Measurements from ENCODE around the gene ARHGEF28.
A peak's percentile ranks its signal among the peaks of the same experiment; 100 is the strongest.

The ARHGEF28 gene

DNA sequence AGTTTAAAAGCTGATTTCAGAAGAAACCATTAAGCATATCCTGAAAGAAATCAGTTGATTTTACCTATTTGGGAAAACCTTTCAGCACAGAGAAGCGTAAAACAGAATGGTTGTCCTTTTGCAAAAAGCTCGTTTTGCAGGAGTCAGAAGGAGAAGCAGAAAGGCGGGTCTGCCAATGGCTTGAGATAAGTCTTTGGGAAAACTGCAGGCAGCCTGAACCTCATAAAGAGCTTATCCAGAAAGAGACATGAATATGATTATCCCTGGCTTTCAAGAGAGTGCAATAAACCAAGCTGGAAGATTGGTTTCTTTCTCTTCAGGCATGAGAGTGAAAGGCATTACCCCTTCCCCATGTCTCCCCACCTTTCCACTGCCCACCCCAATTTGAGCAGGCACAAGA is 353.3 kb downstream of the ARHGEF28 start:
- FAIRE-seq, result peak; percentile 64

DNA sequence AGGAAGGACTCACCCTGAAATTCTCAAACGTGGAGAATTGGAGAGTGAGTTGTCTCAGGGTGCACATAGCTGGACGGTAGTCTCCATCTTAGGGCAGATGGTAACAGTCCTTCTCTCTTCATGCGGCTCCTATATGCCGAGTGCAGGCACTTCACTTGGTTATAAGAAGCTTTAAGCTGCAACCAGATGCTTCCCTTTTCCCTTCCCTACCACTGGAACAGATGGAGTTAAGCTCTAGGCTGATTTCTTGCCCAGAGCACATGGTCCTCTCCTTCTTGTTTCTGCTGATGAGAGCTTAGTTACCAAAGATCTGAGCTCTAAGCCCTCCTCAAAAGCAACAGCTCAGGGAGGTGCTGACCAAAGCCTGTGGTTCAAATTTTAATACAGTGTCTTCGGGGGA is 355.7 kb downstream of the ARHGEF28 start:
- FAIRE-seq (peak; percentile 84), DNase-seq (ENCODE audit: insufficient read length, low spot score) (no peak)
- TF ChIP-seq, protein P1, sequence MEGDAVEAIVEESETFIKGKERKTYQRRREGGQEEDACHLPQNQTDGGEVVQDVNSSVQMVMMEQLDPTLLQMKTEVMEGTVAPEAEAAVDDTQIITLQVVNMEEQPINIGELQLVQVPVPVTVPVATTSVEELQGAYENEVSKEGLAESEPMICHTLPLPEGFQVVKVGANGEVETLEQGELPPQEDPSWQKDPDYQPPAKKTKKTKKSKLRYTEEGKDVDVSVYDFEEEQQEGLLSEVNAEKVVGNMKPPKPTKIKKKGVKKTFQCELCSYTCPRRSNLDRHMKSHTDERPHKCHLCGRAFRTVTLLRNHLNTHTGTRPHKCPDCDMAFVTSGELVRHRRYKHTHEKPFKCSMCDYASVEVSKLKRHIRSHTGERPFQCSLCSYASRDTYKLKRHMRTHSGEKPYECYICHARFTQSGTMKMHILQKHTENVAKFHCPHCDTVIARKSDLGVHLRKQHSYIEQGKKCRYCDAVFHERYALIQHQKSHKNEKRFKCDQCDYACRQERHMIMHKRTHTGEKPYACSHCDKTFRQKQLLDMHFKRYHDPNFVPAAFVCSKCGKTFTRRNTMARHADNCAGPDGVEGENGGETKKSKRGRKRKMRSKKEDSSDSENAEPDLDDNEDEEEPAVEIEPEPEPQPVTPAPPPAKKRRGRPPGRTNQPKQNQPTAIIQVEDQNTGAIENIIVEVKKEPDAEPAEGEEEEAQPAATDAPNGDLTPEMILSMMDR (IDR thresholded peaks at IDR 0.05; ENCODE audit: insufficient read depth, missing control alignments), result no peak

More for the DNA sequence above, 353.3 kb downstream of the ARHGEF28 start:
- DNase-seq (ENCODE audit: insufficient read length, low spot score), result peak; percentile 26
- TF ChIP-seq, protein P1 (IDR thresholded peaks at IDR 0.05; ENCODE audit: insufficient read depth, missing control alignments), result no peak

DNA sequence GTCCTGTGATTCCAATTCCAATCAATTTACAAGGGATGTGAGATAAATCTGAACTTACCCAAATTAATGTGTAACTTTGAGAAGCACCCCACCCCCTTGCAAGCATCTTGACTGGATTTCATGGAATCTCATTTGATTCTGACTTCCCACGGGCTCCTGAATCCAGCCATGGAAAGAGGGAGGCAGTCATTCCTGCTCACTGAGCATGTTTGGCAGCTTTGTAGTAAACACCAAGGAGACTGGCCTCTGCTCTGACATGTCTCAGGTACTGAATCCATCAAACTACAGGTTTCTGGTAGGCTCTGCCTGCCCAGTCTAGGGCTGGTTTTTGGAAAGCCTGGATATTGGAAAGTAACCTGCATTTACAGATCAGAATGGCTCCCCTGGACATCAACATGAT is 357.6 kb downstream of the ARHGEF28 start:
- TF ChIP-seq, protein P1 (IDR thresholded peaks at IDR 0.05; ENCODE audit: insufficient read depth, missing control alignments), result no peak
- DNase-seq (ENCODE audit: insufficient read length, low spot score) (no peak), FAIRE-seq (no peak)

DNA sequence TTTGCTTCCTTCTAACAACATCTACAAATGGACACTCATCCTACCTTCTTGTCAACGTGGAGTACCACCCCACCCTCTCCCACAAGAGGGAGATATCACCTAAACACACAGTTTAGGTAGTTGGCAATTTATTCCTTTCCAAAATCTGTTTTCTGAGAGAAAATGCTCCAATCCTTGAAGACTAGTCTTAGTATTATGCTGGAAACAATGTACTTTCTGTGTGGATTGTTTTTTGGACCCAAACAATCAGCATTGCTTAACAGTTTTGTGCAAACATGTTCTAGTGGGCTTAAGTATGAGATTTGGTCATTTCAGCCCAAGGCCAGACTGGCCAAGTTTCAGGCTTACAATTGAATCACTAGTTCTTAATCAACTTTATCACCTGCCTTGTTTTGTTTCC is 359.1 kb downstream of the ARHGEF28 start:
- TF ChIP-seq, protein P1 (IDR thresholded peaks at IDR 0.05; ENCODE audit: insufficient read depth, missing control alignments), result peak; percentile 19
- DNase-seq (ENCODE audit: insufficient read length, low spot score) (no peak), FAIRE-seq (no peak)

DNA sequence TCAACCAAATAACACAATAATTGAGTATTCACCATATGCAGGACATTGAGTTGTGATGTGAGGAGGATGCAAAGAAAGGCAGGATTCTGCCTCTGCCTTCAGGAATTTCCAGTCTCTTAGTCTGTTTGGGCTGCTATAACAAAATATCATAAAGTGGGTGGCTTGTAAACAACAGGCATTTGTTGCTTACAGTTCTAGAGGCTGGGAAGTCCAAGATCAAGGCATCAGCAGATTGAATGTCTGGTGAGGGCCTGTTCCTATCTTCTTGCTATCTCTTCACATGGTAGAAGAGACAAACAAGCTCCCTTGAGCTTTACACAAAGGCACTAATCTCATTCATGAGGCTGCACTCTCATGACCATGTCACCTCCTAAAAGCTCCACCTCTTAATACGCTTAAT is 360.7 kb downstream of the ARHGEF28 start:
- FAIRE-seq, result no peak
- no peak for DNase-seq (ENCODE audit: insufficient read length, low spot score)
- TF ChIP-seq, protein P1 (IDR thresholded peaks at IDR 0.05; ENCODE audit: insufficient read depth, missing control alignments), result no peak

DNA sequence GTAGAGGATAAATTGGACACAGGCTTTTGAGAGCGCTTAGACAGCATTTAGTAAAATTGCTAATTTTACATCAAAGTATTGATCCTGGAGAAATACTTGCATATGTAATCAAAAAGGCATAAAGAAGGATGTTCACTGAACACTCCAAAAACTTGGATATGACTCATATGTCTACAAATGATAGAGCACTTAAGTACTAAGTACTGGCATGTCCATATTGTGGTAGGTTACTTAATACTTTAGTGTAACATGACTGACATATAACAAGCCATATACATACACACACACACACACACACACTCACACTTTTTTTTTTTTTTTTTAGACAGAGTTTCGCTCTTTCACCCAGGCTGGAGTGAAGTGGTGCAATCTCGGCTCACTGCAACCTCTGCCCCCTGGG is 361.9 kb downstream of the ARHGEF28 start:
- peak; percentile 35 for FAIRE-seq
- no peak for DNase-seq (ENCODE audit: insufficient read length, low spot score)

DNA sequence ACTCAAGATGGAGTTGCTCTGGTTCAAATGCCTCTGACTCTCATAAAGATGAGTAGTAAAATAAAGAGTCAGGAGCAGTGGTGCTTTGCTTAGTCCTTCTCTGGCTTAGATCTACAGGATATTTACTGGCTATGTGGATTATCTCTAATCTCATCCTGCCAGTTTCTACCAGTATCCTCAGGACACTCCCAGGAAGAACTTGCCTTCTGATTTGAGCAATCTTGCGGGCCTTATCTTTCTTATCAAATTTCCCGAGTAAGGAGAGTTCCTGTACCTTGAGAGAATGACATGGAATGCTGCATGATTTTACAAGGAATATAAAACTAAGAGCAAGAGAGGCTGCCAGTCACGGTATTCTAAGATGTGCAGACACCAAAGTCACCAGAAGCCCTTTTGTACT is 364.0 kb downstream of the ARHGEF28 start:
- DNase-seq (ENCODE audit: insufficient read length, low spot score) (no peak), FAIRE-seq (no peak)
- TF ChIP-seq, protein P1 (IDR thresholded peaks at IDR 0.05; ENCODE audit: insufficient read depth, missing control alignments), result no peak

More for the DNA sequence above, 361.9 kb downstream of the ARHGEF28 start:
- TF ChIP-seq, protein P1 (IDR thresholded peaks at IDR 0.05; ENCODE audit: insufficient read depth, missing control alignments), result no peak

All from D721Med (cell line).